GM13977 (cell line): ENCODE measurements around the gene PILRB.

ENCODE experiments used
- DNase-seq: peaks from one replicate; pipeline ENCODE4 v3.0.0; 2012; ENCODE audit warnings: low spot score
- in situ Hi-C: fragments of 300-500 bp; cut with MboI; formaldehyde crosslinking; loops from one replicate; pipeline ENCODE4 v1.12.0; 2022; ENCODE audit warnings: low sequenced_read_pairs, low pct_unique_long_range_greater_than_20kb, mixed read lengths, inconsistent platforms; ENCODE audit not compliant: unreplicated experiment
- TF ChIP-seq, protein P1 (sequence below): IDR thresholded peaks from 2 replicates; pipeline ENCODE4 v1.5.1; 2012; ENCODE audit warnings: mild to moderate bottlenecking, control low read depth; ENCODE audit not compliant: insufficient read depth; ENCODE audit errors: extremely low read depth, missing control alignments

The PILRB gene

DNA sequence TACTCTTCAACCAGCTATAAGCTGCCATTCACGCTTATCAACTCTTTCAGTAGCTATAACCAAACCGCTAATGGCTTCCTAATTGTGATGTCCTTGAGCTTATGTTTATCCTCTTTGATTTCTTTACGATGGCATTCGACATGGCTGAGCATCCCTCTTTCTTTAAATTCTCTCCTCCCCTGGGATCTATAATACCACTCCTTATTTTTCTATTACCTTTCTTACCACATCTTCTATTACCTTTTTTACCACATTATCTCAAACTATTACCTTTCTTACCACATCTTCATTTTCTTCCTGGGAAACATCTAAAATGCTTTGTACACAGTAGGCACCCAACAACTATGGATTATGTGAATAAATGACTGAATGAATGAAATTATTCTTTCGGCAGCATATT, 57.5 kb downstream of the PILRB start:
- in situ Hi-C loops, result no loop called here
- TF ChIP-seq, protein P1, sequence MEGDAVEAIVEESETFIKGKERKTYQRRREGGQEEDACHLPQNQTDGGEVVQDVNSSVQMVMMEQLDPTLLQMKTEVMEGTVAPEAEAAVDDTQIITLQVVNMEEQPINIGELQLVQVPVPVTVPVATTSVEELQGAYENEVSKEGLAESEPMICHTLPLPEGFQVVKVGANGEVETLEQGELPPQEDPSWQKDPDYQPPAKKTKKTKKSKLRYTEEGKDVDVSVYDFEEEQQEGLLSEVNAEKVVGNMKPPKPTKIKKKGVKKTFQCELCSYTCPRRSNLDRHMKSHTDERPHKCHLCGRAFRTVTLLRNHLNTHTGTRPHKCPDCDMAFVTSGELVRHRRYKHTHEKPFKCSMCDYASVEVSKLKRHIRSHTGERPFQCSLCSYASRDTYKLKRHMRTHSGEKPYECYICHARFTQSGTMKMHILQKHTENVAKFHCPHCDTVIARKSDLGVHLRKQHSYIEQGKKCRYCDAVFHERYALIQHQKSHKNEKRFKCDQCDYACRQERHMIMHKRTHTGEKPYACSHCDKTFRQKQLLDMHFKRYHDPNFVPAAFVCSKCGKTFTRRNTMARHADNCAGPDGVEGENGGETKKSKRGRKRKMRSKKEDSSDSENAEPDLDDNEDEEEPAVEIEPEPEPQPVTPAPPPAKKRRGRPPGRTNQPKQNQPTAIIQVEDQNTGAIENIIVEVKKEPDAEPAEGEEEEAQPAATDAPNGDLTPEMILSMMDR, result no peak
- DNase-seq, result no peak
